Mesenchymal stem cell (in vitro differentiated cells and primary cell): ENCODE data around the gene BRD9.
"Not testable (repeated sequence)": the region's sequence is repeated elsewhere in the genome, so short reads cannot be mapped to it uniquely, and the experiment has no call there.

ENCODE experiments used
- DNase-seq: peaks from one replicate; pipeline ENCODE4 v3.0.0-alpha.2; 2013
- H2AFZ ChIP-seq: one replicate; pipeline ENCODE4 v1.6.1; 2013; ENCODE audit warnings: low read depth, mild to moderate bottlenecking, control low read depth, inconsistent platforms, low read length, moderate library complexity
- H2AK5ac ChIP-seq: 2 replicates; pipeline ENCODE4 v1.6.1; 2013; ENCODE audit warnings: low read length, moderate library complexity, mild to moderate bottlenecking, inconsistent platforms; ENCODE audit not compliant: severe bottlenecking
- H2BK120ac ChIP-seq: one replicate; pipeline ENCODE4 v1.6.1; 2013; ENCODE audit warnings: low read depth, mild to moderate bottlenecking, inconsistent platforms, low read length, moderate library complexity
- H2BK12ac ChIP-seq, 2 experiments: one replicate each; pipeline ENCODE4 v1.6.1; 2013; ENCODE audit warnings: inconsistent platforms in 2 of 2, low read length in 2 of 2, mild to moderate bottlenecking in 2 of 2, moderate library complexity in 2 of 2, control low read depth in 1 of 2
- H2BK15ac ChIP-seq: one replicate; pipeline ENCODE4 v1.6.1; 2013; ENCODE audit warnings: mild to moderate bottlenecking, low read depth, inconsistent platforms; ENCODE audit not compliant: poor library complexity, severe bottlenecking
- H2BK5ac ChIP-seq: 2 replicates; pipeline ENCODE4 v1.6.1; 2013; ENCODE audit warnings: low read depth, mild to moderate bottlenecking, low read length, control low read depth, inconsistent platforms; ENCODE audit not compliant: poor library complexity, severe bottlenecking
- H3K14ac ChIP-seq, 2 experiments: one replicate each; pipeline ENCODE4 v1.6.1; 2013; ENCODE audit warnings: inconsistent platforms in 2 of 2, low read length in 2 of 2, control low read depth in 1 of 2, mild to moderate bottlenecking in 1 of 2, moderate library complexity in 1 of 2
- H3K18ac ChIP-seq, 2 experiments: one replicate each; pipeline ENCODE4 v1.6.1; 2013; ENCODE audit warnings: inconsistent platforms in 2 of 2, low read length in 2 of 2, control low read depth in 1 of 2, low read depth in 1 of 2, mild to moderate bottlenecking in 1 of 2
- H3K23ac ChIP-seq, 2 experiments: one replicate each; pipeline ENCODE4 v1.6.1; 2013; ENCODE audit warnings: inconsistent platforms in 2 of 2, low read length in 2 of 2, mild to moderate bottlenecking in 2 of 2, moderate library complexity in 2 of 2, control low read depth in 1 of 2
- H3K27ac ChIP-seq: 2 replicates; pipeline ENCODE4 v1.5.1; 2013; ENCODE audit warnings: mild to moderate bottlenecking, moderate library complexity, low read length, control low read depth, inconsistent platforms; ENCODE audit not compliant: poor library complexity, severe bottlenecking
- H3K27me3 ChIP-seq, 2 experiments: 2 replicates each; pipeline versions ENCODE4 v1.6.1 to v1.7.0; 2013; ENCODE audit warnings: low read length in 2 of 2, mild to moderate bottlenecking in 2 of 2, moderate library complexity in 2 of 2, control low read depth in 1 of 2, inconsistent platforms in 1 of 2; ENCODE audit not compliant: control insufficient read depth in 1 of 2, insufficient read depth in 1 of 2
- H3K36me3 ChIP-seq, 2 experiments: 2 replicates each; pipeline versions ENCODE4 v1.6.1 to v1.7.0; 2013; ENCODE audit warnings: low read length in 2 of 2, control low read depth in 1 of 2, inconsistent platforms in 1 of 2, low read depth in 1 of 2, mild to moderate bottlenecking in 1 of 2; ENCODE audit not compliant: insufficient read depth in 2 of 2, control insufficient read depth in 1 of 2
- H3K4ac ChIP-seq, 2 experiments: one replicate each; pipeline ENCODE4 v1.6.1; 2013; ENCODE audit warnings: inconsistent platforms in 2 of 2, low read length in 2 of 2, mild to moderate bottlenecking in 2 of 2, moderate library complexity in 2 of 2, control low read depth in 1 of 2, low read depth in 1 of 2
- H3K4me1 ChIP-seq: 2 replicates; pipeline ENCODE4 v1.6.1; 2013; ENCODE audit warnings: low read depth, low read length, control low read depth; ENCODE audit not compliant: control insufficient read depth, insufficient read depth
- H3K4me2 ChIP-seq: 2 replicates; pipeline ENCODE4 v1.6.1; 2013; ENCODE audit warnings: low read length, mild to moderate bottlenecking, inconsistent platforms; ENCODE audit not compliant: poor library complexity, severe bottlenecking
- H3K4me3 ChIP-seq, 2 experiments: 2 replicates each; pipeline versions ENCODE4 v1.5.1 to v1.7.0; 2013; ENCODE audit warnings: low read length in 2 of 2, mild to moderate bottlenecking in 2 of 2, control low read depth in 1 of 2, low read depth in 1 of 2; ENCODE audit not compliant: insufficient read depth in 1 of 2
- H3K79me1 ChIP-seq: replicated peaks from 2 replicates; pipeline ENCODE4 v1.6.1; 2013; ENCODE audit warnings: mild to moderate bottlenecking, control low read depth, low read length, inconsistent platforms; ENCODE audit not compliant: poor library complexity, severe bottlenecking
- H3K9ac ChIP-seq: 2 replicates; pipeline ENCODE4 v1.7.0; 2013; ENCODE audit warnings: mild to moderate bottlenecking, low read length, moderate library complexity
- H3K9me3 ChIP-seq: 2 replicates; pipeline ENCODE4 v1.7.0; 2013; ENCODE audit warnings: mild to moderate bottlenecking, low read length; ENCODE audit not compliant: control insufficient read depth
- H4K8ac ChIP-seq: one replicate; pipeline ENCODE4 v1.6.1; 2013; ENCODE audit warnings: inconsistent platforms, mild to moderate bottlenecking, low read length, moderate library complexity
- H4K91ac ChIP-seq: one replicate; pipeline ENCODE4 v1.6.1; 2013; ENCODE audit warnings: mild to moderate bottlenecking, low read length, inconsistent platforms
- WGBS: methylation state at CpG from one replicate; pipeline ENCODE4 v1.1.7; 2013; ENCODE audit warnings: mixed read lengths; 5-methylcytosine and 5-hydroxymethylcytosine counted together

BRD9 gene

DNA sequence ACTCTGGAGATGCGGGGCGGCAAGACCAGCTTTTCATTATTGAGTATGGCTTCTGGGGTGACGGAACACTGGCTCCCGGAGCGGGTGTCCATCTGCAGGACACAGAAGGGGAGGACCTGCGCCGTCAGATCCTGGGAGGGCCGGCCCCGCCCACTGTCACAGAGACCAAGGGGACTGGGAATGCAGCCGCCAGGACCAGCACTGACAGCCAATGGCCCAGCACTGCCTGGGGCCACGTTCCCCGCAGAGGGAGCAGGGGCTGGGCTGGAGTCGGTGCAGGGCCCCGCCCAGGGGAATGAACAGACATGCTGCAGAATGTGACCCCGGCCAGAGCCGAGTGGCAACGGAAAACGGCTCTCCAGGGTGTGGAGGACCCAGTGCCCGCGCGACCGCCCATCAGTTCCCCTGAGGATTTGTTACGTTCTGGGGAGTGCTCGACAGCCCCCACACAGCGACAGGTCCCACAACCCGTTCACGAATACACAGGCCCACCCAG is 42.0 kb downstream of the BRD9 start, which contains the start of gene ZDHHC11:
ZDHHC11 (minus strand) TSS at position 476 of the 496 bp plus-strand sequence; CDS start at position 92, 384 bp downstream.
- Histone ChIP-seq H3K79me1 (no peaks in the 10 kb centered on the region), H3K18ac (no peak within 1 kb of the TSS), H3K9ac (peak within 1 kb of the TSS; percentile 29), H2AFZ (no peak within 1 kb of the TSS), H3K27me3 (peaks cover 4 to 49% of the 10 kb centered on the region in 2 experiments), H3K4me3 (no peak within 1 kb of the TSS), H2BK5ac (no peak within 1 kb of the TSS), H3K4me1 (peaks cover 2% of the 10 kb centered on the region), H4K91ac (no peak within 1 kb of the TSS), H2BK12ac (no peak within 1 kb of the TSS), H3K36me3 (no peaks in the 10 kb centered on the region), H2AK5ac (no peak within 1 kb of the TSS), H3K27ac (no peak within 1 kb of the TSS), H3K4me2 (no peak within 1 kb of the TSS), H3K23ac (no peak within 1 kb of the TSS), H4K8ac (no peak within 1 kb of the TSS), H3K4ac (no peak within 1 kb of the TSS), H3K9me3 (no peaks in the 10 kb centered on the region), H2BK120ac (no peak within 1 kb of the TSS), H3K14ac (peak within 1 kb of the TSS in 1 of 2 experiments; percentile 58), H2BK15ac (no peak within 1 kb of the TSS)
- DNase-seq: no peak
- WGBS: 89% methylated on average over 26 of the region's 27 CpGs

DNA sequence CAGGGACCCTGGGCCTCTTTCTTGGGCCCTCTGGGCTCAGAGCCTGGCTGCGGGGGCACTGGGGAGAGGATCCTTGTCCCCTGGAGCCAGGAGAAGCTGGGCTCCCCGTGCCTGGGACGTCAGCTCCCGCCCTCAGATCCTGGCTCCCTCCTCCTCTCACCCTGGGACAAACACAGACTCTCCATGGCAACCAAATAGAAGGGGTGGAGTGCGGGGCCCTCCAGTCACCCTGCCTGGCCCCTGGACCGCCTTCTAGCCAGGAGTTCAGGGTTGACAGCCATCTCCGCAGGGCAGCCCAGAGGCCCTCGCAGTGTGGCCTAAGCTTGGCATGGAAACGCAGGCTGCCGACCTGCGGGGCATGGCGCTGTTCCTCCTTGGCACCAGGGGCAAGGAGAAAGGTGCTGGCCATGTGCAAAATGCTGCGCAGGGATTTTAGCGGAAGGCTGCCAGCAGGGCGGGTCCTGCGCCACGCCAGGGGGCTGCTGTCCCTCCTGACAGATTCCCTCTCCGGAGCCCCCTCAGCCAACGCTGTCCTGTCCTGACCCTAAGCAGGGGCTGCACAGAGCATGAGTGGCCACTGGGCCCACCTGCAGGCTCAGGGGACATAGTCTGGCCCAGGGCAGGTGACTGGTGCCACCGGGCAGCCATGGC is 42.8 kb downstream of the BRD9 start:
- H3K9ac ChIP-seq: peak overlapping the region; percentile 29

DNA sequence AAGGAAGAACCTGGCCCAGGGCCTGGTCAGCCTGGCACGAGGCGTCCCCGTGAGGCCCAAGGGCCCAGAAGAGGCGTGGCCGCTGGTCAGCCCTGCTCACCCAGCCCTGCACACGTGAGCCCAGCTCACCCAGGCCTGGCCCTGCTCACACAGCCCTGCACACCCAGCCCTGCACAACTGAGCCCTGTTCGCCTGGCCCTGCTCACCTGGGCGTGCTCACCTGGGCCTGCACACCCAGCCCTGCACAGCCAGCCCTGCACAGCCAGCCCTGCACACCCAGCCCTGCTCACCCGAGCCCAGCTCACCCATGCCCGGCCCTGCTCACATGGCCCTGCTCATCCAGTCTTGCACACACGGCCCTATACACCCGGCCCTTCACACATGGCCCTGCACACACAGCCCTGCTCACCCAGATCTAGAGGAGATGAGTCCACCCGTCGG is 43.9 kb downstream of the BRD9 start:
- Histone ChIP-seq H2BK120ac (no peak overlapping the region), H3K9ac (no peak overlapping the region)

More for the DNA sequence above, 42.8 kb downstream of the BRD9 start:
- Histone ChIP-seq H3K4me1 (peaks cover 2% of the 10 kb centered on the region), H3K18ac (no peak overlapping the region), H2BK5ac (no peak overlapping the region), H2AFZ (no peak overlapping the region), H2BK12ac (no peak overlapping the region), H3K79me1 (no peaks in the 10 kb centered on the region), H3K14ac (peak overlapping the region in 1 of 2 experiments; percentile 58), H3K27me3 (peaks cover 4 to 49% of the 10 kb centered on the region in 2 experiments), H3K27ac (no peak overlapping the region), H2BK120ac (no peak overlapping the region), H3K4ac (no peak overlapping the region), H3K9me3 (no peaks in the 10 kb centered on the region), H4K91ac (no peak overlapping the region), H2AK5ac (no peak overlapping the region), H3K23ac (no peak overlapping the region), H3K36me3 (no peaks in the 10 kb centered on the region), H3K4me3 (no peak overlapping the region), H3K4me2 (no peak overlapping the region), H4K8ac (no peak overlapping the region), H2BK15ac (no peak overlapping the region)
- peak; percentile 78 for DNase-seq
- WGBS: 82% methylated on average over 17 of the region's 20 CpGs

DNA sequence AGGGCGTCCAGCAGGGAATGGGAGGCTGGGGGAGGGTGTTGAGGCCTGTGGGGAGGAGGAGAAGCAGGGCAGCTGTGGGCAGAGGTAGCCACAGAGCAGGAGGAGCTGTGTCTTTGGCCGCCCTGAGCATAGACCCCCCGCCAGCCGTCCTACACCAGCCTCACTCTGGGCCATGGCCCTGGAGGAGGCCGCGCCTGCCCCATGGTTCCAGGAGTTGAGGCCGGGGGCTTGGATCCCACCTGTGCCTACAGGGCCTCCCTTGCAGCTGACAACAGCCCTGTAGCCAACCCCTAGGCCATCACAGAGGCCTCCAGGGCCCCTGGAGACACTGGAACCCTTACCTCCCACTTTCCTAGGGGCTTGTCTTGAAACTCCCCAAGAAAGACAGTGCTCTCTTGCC is 44.9 kb downstream of the BRD9 start:
- no CpG with 5 or more reads among the region's 7 CpGs for WGBS
- not testable (repeated sequence) for H3K23ac ChIP-seq, H3K4ac ChIP-seq

More for the DNA sequence above, 43.9 kb downstream of the BRD9 start:
- no peak overlapping the region for H4K8ac ChIP-seq
- H3K4me3 ChIP-seq: no peak overlapping the region
- H3K79me1 ChIP-seq: no peaks in the 10 kb centered on the region
- H4K91ac ChIP-seq: peak overlapping the region; percentile 29
- peaks cover 4 to 43% of the 10 kb centered on the region in 2 experiments for H3K27me3 ChIP-seq
- peaks cover 4% of the 10 kb centered on the region for H3K4me1 ChIP-seq
- H2BK15ac ChIP-seq: no peak overlapping the region
- peak overlapping the region in 1 of 2 experiments; percentile 59 for H3K23ac ChIP-seq
- H3K36me3 ChIP-seq: no peaks in the 10 kb centered on the region
- 90% methylated on average over 14 of the region's 14 CpGs for WGBS
- no peak overlapping the region for H2BK5ac ChIP-seq
- no peak overlapping the region for H2AFZ ChIP-seq
- no peak overlapping the region for H3K27ac ChIP-seq
- H2BK12ac ChIP-seq: no peak overlapping the region
- H2AK5ac ChIP-seq: no peak overlapping the region
- peak overlapping the region in 1 of 2 experiments; percentile 97 for H3K14ac ChIP-seq
- H3K4me2 ChIP-seq: no peak overlapping the region
- peak overlapping the region in 1 of 2 experiments; percentile 58 for H3K4ac ChIP-seq
- no peak for DNase-seq
- H3K18ac ChIP-seq: no peak overlapping the region
- no peaks in the 10 kb centered on the region for H3K9me3 ChIP-seq

More for the DNA sequence above, 44.9 kb downstream of the BRD9 start:
- H4K8ac ChIP-seq, H2BK12ac ChIP-seq, H3K36me3 ChIP-seq, H2BK5ac ChIP-seq, H3K4me1 ChIP-seq, DNase-seq, H3K4me3 ChIP-seq, H3K18ac ChIP-seq, H2BK120ac ChIP-seq, H2AK5ac ChIP-seq, H3K27ac ChIP-seq, H3K9me3 ChIP-seq, H2BK15ac ChIP-seq, H4K91ac ChIP-seq, H3K14ac ChIP-seq, H3K4me2 ChIP-seq, H3K9ac ChIP-seq, H3K79me1 ChIP-seq, H2AFZ ChIP-seq: not testable (repeated sequence)
- peaks cover 4 to 34% of the 10 kb centered on the region in 2 experiments for H3K27me3 ChIP-seq
